Activated CD4-positive, alpha-beta T cell treated with anti-CD3 and anti-CD28 coated beads, Interleukin-2, amount 50 U/mL, for 4 hours (primary cell): ENCODE measurements around the gene RARA.

Experiments used
- DNase-seq, 2 experiments: peaks; one replicate each; pipeline ENCODE4 v3.0.0-alpha.2; 2020

The RARA gene

DNA sequence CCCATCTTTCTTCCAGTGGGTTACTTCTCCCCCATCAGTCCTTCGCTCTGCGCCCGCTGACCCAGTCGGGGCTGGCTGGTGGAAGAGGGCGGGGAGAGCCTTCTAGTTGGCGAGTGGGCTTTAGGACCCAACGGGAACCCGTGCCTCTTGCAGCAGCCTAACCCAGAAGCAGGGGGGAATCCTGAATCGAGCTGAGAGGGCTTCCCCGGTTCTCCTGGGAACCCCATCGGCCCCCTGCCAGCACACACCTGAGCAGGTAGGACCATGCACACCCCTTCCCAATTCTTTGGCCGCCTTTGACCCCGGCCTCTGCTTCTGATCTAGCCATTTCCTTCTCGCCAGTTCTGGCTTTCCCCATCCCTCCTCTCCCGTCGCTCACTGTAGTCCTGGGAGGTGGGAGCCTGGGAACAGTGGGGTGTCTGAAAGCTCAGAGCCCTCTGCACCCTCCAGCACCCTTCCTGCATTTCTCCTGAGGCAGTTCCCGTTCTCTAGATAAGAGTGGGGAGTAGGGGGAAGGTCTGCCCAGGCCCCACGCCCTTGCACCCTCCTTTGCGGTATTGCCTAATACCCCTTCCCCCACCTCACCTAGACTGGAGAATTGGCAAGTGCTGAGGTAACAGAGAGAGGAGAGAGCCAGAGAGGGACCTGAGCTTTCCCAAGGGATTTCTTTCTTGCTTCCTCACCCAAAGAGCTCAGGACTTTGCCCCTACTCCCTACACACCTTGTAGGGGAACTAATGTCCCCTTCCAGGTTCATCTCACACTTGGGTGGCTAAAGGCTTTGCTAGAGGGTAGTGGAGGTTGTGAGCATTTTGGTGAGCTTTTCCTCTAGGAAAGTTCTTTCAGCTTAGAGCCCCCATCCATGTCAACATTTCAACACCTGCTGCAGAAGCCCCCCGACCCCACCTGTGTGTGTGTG is at the start of gene RARA:
TSS of gene RARA (plus strand) at position 150 of the 918 bp plus-strand sequence. CDS start 22,039 bp downstream, outside the sequence.
- no peak for DNase-seq

DNA sequence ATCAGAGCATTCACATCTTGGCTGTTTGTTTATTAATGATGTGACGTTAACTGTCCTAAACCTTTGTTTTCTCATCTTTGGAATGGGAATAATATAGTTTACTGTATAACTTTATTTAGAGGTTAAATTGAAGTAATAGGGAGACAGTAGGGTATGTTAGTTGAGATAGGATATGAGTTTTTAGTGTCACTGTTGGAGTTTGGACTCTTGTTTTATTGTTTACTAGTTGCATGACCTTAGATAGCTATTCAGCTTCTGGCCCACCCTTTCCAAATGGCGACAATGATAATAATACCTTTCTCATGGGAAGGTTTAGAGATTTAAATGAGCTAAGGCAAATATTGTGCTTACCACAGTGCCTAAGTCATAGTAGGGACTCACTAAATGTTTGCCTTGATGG is 49.5 kb upstream of the RARA start:
- DNase-seq = no peak

GRCh38 chr17:40260528-40260927 is 48.5 kb upstream of the RARA start:
- DNase-seq = no peak

DNA sequence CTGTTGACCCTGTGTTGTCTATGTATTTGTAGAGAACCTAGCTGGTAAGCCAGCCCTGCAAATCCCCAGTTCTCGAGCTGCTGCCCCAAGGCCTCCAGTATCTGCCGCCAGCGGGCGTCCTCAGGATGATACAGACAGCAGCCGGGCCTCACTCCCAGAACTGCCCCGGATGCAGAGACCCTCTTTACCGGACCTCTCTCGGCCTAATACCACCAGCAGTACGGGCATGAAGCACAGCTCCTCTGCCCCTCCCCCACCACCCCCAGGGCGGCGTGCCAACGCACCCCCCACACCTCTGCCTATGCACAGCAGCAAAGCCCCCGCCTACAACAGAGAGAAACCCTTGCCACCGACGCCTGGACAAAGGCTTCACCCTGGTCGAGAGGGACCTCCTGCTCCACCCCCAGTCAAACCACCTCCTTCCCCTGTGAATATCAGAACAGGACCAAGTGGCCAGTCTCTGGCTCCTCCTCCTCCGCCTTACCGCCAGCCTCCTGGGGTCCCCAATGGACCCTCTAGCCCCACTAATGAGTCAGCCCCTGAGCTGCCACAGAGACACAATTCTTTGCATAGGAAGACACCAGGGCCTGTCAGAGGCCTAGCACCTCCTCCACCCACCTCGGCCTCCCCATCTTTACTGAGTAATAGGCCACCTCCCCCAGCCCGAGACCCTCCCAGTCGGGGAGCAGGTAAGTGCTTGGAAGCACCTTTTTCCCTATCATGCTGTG is 44.4 kb upstream of the RARA start:
- no peak for DNase-seq

- no peak for DNase-seq
These were observed 43.6 kb upstream of the RARA start for GRCh38 chr17:40265337-40265736.

- no peak for DNase-seq
These were observed 42.1 kb upstream of the RARA start for GRCh38 chr17:40266882-40267281.

DNA sequence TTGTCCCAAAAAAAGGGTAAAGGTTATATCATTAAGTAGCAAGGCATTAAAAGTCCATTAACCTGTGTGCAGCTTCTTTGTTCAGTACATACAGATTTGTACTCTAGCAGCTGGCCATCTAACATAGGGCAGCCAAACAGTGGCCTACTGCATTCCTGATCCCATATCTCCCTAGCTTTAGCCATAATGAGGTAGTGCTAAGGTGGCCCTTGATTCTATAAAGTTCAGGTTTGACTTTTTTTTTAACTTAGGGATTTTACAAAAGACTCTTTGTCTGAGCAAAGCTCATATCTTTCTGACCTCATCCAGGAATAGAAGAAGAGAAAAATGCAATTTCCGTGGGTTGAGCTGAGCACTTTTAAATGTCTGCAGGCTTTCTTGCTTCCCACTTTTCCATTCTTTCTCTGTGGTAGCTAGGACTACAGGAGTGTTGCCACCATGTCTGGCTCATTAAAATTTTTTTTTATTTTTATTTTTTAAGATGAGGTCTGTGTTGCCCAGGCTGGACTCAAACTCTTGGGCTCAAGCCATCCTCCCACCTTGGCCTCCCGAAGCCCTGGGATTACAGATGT is 40.8 kb upstream of the RARA start:
- DNase-seq = no peak

- DNase-seq = no peak
These were observed 30.6 kb upstream of the RARA start for GRCh38 chr17:40278414-40278813.

DNA sequence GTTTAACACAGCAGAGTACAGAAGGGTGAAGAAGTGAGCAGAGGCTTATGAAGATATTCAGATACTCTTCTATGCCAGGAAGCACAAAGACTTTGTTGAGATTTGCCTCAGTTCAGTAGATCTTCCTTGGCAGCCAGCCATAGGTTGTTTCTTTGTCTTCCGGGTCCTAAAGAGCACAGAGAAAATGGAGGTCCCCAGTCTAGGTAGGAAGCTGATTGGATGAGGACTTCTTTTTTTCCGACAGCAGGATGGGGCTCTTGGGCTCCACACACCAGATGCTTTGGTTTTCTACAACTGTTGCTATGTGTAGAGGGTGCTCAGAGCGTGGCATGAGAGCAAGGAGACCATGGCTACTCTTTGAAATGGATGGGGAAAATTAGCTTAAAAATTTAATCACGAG is 29.6 kb upstream of the RARA start:
- no peak for DNase-seq

DNA sequence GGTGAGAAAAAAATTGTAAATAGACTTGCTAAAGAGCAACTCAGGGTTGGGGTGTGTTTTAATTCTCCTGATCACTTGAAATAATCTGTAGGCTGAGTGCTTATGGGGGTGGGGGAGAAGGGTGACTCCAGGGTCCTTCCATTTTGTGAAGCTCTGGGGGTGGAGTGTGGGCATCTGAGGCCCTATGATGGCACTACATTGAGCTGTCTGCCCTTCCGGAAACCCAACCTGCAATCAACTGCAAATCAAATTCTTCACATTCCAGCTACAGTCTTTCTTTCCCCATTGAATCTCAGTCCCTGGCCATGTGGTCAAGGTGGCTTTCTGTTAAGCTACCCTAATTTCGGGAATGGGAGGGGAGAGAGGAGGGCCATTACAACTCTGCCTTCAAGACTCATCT is 27.3 kb upstream of the RARA start:
- DNase-seq = no peak

DNA sequence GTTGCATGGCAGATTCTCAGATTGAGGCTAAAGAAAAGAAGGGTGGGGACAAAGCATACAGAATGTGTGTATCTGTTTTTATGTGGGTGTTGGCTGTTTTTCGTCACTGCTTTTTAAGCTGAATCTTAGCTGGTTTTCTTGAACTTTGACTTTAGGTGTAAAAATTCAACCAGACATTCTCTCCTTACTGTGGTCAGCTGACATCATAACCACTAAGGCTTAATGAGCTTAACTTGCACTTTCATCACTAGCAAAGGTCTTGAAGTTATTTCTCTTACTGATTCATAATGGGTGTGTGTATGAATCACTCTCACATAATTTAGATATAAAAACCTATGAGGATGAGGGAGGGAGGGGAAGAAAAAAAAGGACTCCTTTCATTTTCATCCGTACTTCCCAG is 25.3 kb upstream of the RARA start:
- no peak for DNase-seq

GRCh38 chr17:40284085-40284713 is 24.8 kb upstream of the RARA start:
- DNase-seq = no peak

DNA sequence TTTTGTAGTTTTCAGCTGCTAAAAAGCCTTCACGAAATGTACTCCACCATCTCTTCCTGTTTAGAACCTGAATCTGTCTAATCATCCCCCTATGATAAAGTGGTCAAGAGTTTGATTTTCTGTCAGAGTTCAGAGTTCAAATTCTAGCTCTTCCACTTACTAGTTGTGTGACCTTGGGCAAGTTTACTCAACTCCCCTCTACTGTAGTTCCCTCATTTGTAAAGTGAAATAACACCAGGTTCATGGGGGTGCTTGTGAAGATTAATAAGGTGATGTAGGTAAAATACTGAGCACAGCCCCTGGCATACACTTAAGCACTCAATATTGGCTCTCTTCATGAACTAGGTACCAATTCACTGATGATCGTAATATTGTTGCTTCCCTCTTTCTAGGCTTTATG is 22.5 kb upstream of the RARA start:
- no peak for DNase-seq

DNA sequence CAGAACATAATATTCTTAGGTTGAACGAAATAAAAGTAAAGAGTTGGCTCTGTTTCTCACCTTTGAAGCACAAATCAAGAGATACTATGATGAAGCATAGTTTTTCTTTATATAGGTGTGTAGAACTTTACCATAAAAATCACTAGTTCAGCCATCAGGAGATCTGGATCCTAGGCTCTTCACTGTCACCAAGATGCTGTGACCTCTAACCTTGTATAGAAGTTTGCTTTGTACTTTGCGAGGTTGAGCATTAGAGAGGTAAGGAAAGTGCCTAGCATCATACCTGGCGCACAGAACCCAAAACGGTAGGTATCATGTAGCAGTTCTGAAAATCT is 21.9 kb upstream of the RARA start:
- no peak for DNase-seq

GRCh38 chr17:40287494-40288369 is 21.2 kb upstream of the RARA start, which contains the start of gene CDC6:
CDC6 (plus strand) TSS chr17:40287879; CDS start chr17:40289421, 1,542 bp downstream.
- DNase-seq = peak; percentile 98

- peak in 1 of 2 experiments; percentile 17 for DNase-seq
These were observed 18.2 kb upstream of the RARA start for GRCh38 chr17:40290629-40291280.

DNA sequence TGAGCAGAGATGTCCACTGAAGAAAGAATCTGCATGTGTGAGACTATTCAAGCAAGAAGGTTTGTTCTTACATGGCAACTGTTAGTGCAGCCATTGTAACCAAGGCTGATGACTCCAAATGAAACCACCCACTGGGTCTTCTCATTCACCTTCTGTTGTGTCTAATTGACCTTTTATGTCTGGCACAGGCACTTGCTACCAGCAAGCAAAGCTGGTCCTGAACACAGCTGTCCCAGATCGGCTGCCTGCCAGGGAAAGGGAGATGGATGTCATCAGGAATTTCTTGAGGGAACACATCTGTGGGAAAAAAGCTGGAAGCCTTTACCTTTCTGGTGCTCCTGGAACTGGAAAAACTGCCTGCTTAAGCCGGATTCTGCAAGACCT is 17.7 kb upstream of the RARA start:
- no peak for DNase-seq

DNA sequence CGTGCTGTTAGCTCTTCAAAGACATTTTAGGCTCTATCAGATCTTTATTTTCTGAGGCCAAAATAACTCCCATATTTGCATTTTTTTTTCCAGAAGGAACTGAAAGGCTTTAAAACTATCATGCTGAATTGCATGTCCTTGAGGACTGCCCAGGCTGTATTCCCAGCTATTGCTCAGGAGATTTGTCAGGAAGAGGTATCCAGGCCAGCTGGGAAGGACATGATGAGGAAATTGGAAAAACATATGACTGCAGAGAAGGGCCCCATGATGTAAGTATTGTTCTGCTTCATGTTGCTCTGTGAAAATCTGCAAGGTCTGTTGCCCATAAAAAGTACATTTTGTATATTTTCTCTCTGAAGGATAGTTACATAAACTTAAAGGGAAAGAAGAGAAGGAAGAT is 15.6 kb upstream of the RARA start:
- no peak for DNase-seq

DNA sequence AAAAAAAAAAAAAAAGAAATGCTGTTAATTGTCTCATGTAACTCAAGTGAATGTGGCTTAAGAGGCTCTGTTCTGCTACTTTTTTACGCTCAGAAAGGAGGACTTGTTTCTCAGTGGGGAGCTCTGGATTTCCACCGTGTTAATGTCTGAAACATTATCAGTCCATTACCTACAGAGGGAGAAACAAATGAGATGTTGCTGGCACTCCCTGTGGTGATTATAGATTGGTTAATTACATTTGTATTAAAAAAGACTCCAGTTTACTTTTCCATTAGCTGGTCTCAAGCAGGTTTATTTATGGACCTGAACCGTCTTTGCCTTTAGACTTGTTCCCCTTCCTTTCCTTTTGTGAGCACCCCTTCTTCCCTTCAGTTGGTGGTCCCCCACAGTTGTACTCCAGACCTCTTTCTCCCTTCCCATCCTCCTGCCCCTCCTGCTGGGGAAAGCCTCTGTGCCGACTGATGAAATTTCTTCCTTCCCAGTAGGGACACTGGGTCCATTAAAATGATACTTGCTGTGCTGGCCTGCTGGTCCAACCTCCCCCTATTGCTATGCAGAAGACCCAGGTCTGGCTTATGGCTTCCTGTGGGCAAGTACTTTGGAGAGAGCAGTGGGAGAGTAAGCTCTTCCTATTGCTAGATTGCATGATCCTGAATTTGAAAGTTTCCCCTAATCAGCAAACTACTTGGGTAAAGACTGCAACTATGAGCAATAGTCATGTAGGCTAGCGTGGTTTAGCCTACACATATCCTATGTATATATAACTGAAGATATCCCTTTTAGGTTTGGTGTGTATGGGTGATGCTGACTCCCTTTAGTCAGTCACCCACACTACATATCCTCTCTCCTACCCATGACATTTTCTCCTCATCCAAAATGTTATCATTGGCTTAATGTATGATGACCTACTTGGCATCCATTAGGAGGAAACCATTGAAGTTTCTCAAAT is 13.2 kb upstream of the RARA start:
- DNase-seq = no peak

- no peak for DNase-seq
These were observed 11.5 kb upstream of the RARA start for GRCh38 chr17:40297511-40297910.

DNA sequence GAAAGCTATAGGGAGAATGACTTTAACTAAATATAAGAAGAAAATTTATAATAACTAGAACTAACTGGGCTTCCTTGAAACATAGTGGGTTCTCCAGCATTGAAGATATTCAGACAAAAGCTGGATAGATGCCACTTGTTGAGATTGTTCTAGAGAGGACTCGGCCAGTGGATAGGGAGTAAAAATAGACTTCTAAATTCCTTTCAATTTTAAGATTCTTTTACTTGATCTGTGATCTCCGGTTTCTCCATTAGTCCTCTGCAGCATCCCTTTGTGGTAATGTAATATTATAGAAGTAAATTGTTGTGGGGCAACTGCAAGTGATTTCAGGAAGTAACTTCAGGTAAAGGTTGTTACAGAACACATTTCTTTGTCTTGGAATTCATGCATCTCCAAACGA is 10.3 kb upstream of the RARA start:
- DNase-seq = no peak
